ENCODE measurements around the gene HOPX.

DNA sequence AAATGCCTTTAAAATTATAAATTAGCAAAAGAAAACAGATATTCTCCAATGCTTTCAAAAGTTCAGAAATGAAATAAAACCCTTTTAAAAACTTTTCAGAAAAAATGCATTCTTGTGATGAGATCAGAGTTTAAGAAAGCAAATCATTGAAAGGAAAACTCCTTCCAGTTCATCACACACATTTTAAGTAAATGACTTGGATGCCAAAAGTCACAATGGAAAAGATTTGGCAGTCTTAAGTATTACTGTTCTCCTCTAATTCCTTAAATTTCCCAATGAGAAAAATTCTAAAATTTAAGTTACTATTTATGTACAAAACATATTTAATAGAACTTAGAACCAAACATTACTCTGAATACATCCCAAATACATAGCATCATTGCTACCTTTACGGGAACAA is 21.1 kb downstream of the HOPX start:
- no peak for TF ChIP-seq NFE2L2 (IDR thresholded peaks at IDR 0.05; ENCODE audit: low read depth, low read length)
- TF ChIP-seq, protein P1, sequence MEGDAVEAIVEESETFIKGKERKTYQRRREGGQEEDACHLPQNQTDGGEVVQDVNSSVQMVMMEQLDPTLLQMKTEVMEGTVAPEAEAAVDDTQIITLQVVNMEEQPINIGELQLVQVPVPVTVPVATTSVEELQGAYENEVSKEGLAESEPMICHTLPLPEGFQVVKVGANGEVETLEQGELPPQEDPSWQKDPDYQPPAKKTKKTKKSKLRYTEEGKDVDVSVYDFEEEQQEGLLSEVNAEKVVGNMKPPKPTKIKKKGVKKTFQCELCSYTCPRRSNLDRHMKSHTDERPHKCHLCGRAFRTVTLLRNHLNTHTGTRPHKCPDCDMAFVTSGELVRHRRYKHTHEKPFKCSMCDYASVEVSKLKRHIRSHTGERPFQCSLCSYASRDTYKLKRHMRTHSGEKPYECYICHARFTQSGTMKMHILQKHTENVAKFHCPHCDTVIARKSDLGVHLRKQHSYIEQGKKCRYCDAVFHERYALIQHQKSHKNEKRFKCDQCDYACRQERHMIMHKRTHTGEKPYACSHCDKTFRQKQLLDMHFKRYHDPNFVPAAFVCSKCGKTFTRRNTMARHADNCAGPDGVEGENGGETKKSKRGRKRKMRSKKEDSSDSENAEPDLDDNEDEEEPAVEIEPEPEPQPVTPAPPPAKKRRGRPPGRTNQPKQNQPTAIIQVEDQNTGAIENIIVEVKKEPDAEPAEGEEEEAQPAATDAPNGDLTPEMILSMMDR (conservative IDR thresholded peaks at IDR 0.05; ENCODE audit: low read depth, low read length), result no peak
- no peak for TF ChIP-seq RAD21 (IDR thresholded peaks at IDR 0.05; ENCODE audit: low read length)
- TF ChIP-seq ELK1 (IDR thresholded peaks at IDR 0.05; ENCODE audit: borderline replicate concordance, low read depth, low read length), result no peak
- no peak for TF ChIP-seq RFX5 (IDR thresholded peaks at IDR 0.05; ENCODE audit: low read depth, low read length)
- TF ChIP-seq CEBPB (IDR thresholded peaks at IDR 0.05; ENCODE audit: low read depth, low read length), result no peak
- TF ChIP-seq POLR2A (IDR thresholded peaks at IDR 0.05; ENCODE audit: low read depth, low read length), result no peak
